ENCODE results near the gene BCKDHA. TPM values are rescaled to one million over a fixed set of nuclear protein-coding genes. Genes with fewer than 3 reads are reported as not detected.
A peak's percentile ranks its signal among the peaks of the same experiment; 100 is the strongest.

Gene BCKDHA
- total and polyA plus RNA-seq, 4 donors, result 19.7 to 54.5 (median 39.0) TPM

- H3K9ac ChIP-seq (ENCODE audit: insufficient read depth in 1 of 2, low read length in 2 of 2), result peak within 1 kb of the TSS; percentile 12 to 87
- WGBS, 2 donors, result 0 to 1% methylated on average over 40 of the region's 40 CpGs
- peaks cover 0 to 13% (median 7%) of the 10 kb centered on the region in 4 donors for H3K36me3 ChIP-seq (ENCODE audit: control insufficient read depth in 4 of 4, insufficient read depth in 4 of 4, low read length in 4 of 4)
- ATAC-seq (ENCODE audit: insufficient read depth, low FRiP score) (peak; percentile 98), DNase-seq (peak; percentile 96 to 99 (median 98))
- peaks cover 0 to 8% (median 0%) of the 10 kb centered on the region in 5 donors for H3K4me1 ChIP-seq (ENCODE audit: control insufficient read depth in 5 of 5, insufficient read depth in 5 of 5, low read length in 5 of 5)
- H3K4me3 ChIP-seq, result peak within 1 kb of the TSS; percentile 81
- peak within 1 kb of the TSS; percentile 93 to 98 for H3K27ac ChIP-seq (ENCODE audit: low read depth in 1 of 2, low read length in 1 of 2)
- no peaks in the 10 kb centered on the region for H3K27me3 ChIP-seq (ENCODE audit: control insufficient read depth in 3 of 3, insufficient read depth in 3 of 3, low read length in 2 of 3)
- H3K9me3 ChIP-seq (ENCODE audit: control insufficient read depth in 4 of 4, insufficient read depth in 3 of 4, low read length in 3 of 4), result peaks cover 0 to 1% (median 0%) of the 10 kb centered on the region in 4 donors
- peak; percentile 61 for TF ChIP-seq CTCF (IDR thresholded peaks at IDR 0.05; ENCODE audit: control extremely low read depth, extremely low read depth)
Measured at GRCh38 chr19:41439441-41440222, 42.0 kb downstream of the BCKDHA start, which contains the start of gene DMAC2. DMAC2 (minus strand) TSS chr19:41439912; CDS start chr19:41439899, 13 bp downstream.

GRCh38 chr19:41441321-41441945, 43.8 kb downstream of the BCKDHA start:
- Histone ChIP-seq H3K9me3 (ENCODE audit: control insufficient read depth in 4 of 4, insufficient read depth in 3 of 4, low read length in 3 of 4) (peaks cover 0 to 1% (median 0%) of the 10 kb centered on the region in 4 donors), H3K4me1 (ENCODE audit: control insufficient read depth in 5 of 5, insufficient read depth in 5 of 5, low read length in 5 of 5) (peaks cover 0 to 8% (median 0%) of the 10 kb centered on the region in 5 donors), H3K9ac (ENCODE audit: insufficient read depth in 1 of 2, low read length in 2 of 2) (no peak overlapping the region), H3K36me3 (ENCODE audit: control insufficient read depth in 4 of 4, insufficient read depth in 4 of 4, low read length in 4 of 4) (peaks cover 0 to 9% (median 4%) of the 10 kb centered on the region in 4 donors), H3K27ac (ENCODE audit: low read depth in 1 of 2, low read length in 1 of 2) (no peak overlapping the region), H3K27me3 (ENCODE audit: control insufficient read depth in 3 of 3, insufficient read depth in 3 of 3, low read length in 2 of 3) (no peaks in the 10 kb centered on the region), H3K4me3 (no peak overlapping the region)
- no peak for DNase-seq
- TF ChIP-seq CTCF (IDR thresholded peaks at IDR 0.05; ENCODE audit: control extremely low read depth, extremely low read depth), result no peak
- WGBS, 2 donors, result 80 to 89% methylated on average over 15 of the region's 15 CpGs
- ATAC-seq (ENCODE audit: insufficient read depth, low FRiP score), result no peak

GRCh38 chr19:41442473-41443355, 45.1 kb downstream of the BCKDHA start, which contains the start of gene ERICH4:
ERICH4 (plus strand) TSS chr19:41443156; CDS start chr19:41443170, 14 bp downstream.
- Histone ChIP-seq H3K9ac (ENCODE audit: insufficient read depth in 1 of 2, low read length in 2 of 2) (no peak within 1 kb of the TSS), H3K27me3 (ENCODE audit: control insufficient read depth in 3 of 3, insufficient read depth in 3 of 3, low read length in 2 of 3) (no peaks in the 10 kb centered on the region), H3K36me3 (ENCODE audit: control insufficient read depth in 4 of 4, insufficient read depth in 4 of 4, low read length in 4 of 4) (peaks cover 0 to 7% (median 1%) of the 10 kb centered on the region in 4 donors), H3K4me1 (ENCODE audit: control insufficient read depth in 5 of 5, insufficient read depth in 5 of 5, low read length in 5 of 5) (peaks cover 0 to 8% (median 0%) of the 10 kb centered on the region in 5 donors), H3K4me3 (no peak within 1 kb of the TSS), H3K9me3 (ENCODE audit: control insufficient read depth in 4 of 4, insufficient read depth in 3 of 4, low read length in 3 of 4) (peaks cover 0 to 1% (median 0%) of the 10 kb centered on the region in 4 donors), H3K27ac (ENCODE audit: low read depth in 1 of 2, low read length in 1 of 2) (no peak within 1 kb of the TSS)
- WGBS, 2 donors, result 74 to 88% methylated on average over 7 of the region's 7 CpGs
- no peak for TF ChIP-seq CTCF (IDR thresholded peaks at IDR 0.05; ENCODE audit: control extremely low read depth, extremely low read depth)
- ATAC-seq (ENCODE audit: insufficient read depth, low FRiP score), result no peak
- no peak for DNase-seq
